ENCODE data around the gene DCLRE1A.

DCLRE1A gene

GRCh38 chr10:113854013-113854760, at the start of gene DCLRE1A, which contains the start of gene NHLRC2:
Gene DCLRE1A (minus strand): TSS chr10:113854082. CDS start chr10:113853182, 900 bp downstream.
Gene NHLRC2 (plus strand): TSS chr10:113854661. CDS start chr10:113854873, 212 bp downstream.
- DNase-seq = peak; percentile 52

GRCh38 chr10:113899952-113900598, 46.2 kb upstream of the DCLRE1A start:
- DNase-seq = no peak

DNA sequence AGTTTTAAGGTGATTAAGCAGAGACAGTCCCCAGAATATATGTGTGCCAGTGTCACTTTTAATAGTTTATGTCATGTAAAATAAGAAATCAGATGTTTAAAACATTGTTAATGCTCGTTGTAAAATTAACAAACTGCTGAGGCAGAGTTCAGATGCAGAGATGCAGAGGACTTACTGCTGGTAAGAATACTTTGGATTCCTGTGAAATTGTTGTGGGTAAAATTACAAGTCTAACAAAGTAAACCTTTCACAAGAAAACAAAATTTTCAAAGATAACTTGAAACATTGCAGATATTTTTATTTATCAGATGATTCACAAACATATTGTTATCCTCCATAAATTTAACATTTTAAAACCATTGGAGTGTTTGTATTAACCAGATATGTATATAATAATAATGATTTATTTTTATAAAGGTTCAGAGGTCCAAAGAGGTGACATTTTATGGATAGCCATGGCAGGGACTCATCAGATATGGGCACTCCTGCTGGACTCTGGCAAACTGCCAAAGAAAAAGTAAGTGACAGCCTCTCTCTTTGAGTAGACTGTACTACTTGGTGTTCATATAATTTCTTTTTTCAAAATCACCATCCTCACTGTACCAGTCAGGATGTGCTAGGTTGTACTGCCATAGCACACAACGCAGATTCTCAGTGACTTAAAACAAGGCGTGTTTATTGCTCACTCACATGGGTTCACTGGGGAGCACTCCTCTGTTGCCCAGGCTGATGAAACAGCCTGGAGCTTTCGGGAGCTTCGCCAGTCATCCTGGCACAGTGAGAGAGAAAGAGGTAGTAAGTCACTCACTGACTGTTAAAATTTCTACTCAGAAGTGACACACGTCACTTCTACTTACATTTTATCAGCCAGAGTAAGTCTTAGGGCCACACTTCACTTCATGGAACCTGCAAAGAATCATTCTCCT, 44.1 kb upstream of the DCLRE1A start:
- no peak for DNase-seq

DNA sequence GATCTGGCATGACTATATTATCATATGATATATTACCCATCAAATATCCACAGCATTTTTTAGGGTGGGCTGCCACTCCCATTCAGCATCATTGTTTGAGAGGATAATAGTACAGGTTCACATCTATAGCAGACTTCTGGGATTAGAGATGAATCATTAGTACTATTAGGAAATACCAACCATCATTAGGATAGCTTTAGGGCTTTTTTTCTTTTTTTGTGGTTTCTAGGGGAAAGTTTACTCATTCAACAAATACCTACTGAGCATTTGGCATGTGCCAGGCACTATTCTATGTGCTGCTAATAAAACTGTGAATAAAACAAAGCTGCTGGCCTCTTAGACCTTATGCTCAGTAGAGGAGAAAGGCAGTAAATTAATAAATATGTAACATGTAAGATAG, 41.1 kb upstream of the DCLRE1A start:
- DNase-seq = no peak

DNA sequence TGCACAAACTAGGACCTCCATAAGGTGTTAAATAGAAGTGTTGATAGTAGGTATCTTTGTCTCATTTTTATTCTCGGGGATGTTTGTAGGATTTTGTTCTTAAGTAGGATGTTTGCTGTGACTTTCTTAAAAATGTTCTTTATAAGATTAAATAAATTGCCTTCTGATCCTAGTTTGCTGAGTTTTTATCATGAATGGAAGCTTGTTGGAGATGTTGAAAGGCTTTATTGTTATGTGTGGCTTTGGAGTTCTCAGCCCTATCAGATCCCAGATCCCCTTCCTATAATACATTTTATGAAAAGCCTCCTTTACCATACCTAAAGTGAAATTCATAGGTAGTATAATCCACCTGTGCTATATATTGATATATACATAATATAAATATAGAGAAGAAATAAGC, 40.7 kb upstream of the DCLRE1A start:
- no peak for DNase-seq

- DNase-seq = no peak
Observed at GRCh38 chr10:113893570-113893969, 39.7 kb upstream of the DCLRE1A start.

GRCh38 chr10:113891476-113891875, 37.6 kb upstream of the DCLRE1A start:
- no peak for DNase-seq

DNA sequence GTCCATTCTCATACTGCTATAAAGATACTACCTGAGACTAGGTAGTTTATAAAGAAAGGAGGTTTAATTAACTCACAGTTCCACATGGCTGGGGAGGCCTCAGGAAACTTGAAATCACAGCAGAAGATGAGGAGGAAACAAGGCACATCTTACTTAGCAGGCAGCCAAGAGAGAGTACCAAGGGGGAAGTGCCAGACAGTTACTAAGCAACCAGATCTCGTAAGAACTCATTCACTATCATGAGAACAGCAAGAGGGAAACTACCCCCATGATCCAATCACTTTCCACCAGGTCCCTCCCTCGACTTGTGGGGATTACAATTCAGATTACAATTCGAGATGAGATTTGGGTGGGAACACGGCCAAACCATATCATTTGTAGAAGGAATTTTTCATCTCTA, 36.9 kb upstream of the DCLRE1A start:
- DNase-seq = no peak

- no peak for DNase-seq
Observed at GRCh38 chr10:113889911-113890310, 36.0 kb upstream of the DCLRE1A start.

DNA sequence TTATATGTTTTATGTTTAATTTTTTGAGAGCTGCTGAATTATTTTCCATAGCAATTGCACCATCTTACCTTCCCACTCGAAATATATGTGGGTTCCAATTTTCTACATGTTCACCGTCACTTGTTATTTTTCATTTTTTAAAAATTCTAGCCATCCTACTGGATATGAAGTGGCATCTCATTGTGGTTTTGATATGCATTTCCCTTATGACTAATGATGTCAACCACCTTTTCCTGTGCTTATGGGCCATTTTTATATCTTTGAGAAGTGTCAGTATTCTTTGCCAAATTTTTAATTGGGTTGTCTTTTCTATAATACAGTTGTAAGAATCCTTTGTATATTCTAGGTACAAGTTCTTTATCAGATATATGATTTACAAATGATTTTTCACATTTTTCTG, 28.4 kb upstream of the DCLRE1A start:
- no peak for DNase-seq

GRCh38 chr10:113880236-113880635, 26.4 kb upstream of the DCLRE1A start:
- DNase-seq = no peak

DNA sequence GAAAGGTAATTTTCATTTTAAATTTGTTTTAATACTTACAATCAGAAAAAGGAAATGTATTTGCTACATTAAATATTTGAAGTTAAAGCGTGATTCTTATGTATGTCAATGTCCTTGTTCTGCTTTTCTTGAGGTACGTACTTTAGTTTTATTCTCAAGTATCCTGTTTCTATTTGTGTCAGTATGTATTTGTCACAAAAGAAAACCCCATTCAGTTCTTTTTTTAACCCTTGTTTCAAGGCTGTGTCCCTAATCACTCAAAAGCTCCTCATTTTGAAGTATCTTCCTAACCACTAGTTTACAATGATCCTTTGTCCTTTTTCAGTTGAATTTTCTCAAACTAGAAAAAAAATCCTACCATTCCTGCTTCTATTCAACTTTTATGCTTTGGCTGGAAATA, 25.8 kb upstream of the DCLRE1A start:
- DNase-seq = no peak

DNA sequence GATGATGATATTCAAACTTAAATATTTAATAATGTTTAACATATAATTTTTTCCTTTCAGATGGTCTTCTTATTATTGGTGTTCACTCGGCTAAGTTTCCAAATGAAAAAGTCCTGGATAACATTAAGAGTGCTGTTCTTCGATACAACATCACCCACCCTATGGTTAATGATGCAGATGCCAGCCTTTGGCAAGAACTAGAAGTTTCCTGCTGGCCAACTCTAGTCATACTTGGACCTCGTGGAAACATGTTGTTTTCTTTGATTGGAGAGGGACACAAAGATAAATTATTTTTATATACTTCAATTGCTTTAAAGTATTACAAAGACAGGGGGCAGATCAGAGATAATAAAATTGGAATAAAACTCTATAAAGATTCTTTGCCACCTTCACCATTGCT, 22.6 kb upstream of the DCLRE1A start:
- DNase-seq = no peak

DNA sequence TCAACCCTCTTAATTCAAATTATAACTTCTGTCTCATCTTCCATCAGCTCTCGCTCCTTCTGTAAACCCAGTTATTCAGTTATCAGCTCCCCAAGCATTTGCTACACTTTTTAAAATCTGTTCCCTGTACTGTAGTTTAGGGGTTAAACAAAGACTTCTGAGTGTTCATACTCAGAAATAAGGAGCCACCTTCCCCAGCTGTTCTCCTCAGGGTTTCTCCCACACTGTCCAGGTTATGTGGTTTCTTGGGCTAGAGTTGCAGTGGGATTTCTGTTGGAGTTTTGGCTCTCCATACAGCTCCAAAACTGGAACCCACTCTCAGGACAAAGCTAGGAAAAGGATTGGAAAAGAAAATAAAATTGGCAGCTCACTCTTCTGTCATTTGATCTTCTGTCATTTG, 21.3 kb upstream of the DCLRE1A start:
- no peak for DNase-seq

- no peak for DNase-seq
Observed at GRCh38 chr10:113872139-113873030, 18.5 kb upstream of the DCLRE1A start.

DNA sequence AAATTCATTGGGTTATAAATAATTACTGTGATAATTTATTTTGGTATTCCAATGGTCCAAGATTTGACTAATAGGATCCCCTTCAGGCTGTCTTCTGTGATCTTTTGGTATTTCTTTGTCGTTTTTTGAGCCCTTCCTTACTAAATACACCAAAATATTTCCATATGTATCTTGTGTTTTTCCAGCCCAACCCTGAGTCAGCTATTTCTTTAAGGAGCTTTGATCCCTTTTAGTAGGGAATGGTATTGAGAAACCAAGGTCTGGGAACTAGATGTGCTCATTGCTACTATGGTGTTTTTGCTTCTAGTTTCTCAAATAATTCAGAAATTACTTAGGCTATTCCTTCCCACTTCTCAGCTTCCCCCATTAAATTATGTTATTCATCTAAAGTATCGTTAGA, 15.9 kb upstream of the DCLRE1A start:
- DNase-seq = no peak

DNA sequence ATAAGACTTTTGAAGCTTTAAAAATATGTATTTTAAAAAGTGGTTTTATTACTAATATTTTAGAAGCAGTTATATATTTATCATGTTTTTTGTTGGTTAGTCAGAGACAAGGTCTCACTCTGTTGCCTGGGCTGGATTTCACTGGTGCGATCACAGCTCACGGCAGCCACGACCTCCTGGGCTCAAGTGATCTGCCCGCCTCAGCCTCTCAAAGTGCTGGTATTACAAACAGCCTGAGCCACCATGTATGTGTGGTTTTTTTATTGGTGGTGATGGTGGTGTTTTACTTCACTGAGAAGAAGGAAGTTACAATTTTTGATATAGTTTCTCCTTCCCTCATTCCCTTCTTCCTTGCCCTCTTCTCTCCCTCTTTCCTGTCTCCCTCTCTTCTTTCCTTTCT, 14.0 kb upstream of the DCLRE1A start:
- no peak for DNase-seq

DNA sequence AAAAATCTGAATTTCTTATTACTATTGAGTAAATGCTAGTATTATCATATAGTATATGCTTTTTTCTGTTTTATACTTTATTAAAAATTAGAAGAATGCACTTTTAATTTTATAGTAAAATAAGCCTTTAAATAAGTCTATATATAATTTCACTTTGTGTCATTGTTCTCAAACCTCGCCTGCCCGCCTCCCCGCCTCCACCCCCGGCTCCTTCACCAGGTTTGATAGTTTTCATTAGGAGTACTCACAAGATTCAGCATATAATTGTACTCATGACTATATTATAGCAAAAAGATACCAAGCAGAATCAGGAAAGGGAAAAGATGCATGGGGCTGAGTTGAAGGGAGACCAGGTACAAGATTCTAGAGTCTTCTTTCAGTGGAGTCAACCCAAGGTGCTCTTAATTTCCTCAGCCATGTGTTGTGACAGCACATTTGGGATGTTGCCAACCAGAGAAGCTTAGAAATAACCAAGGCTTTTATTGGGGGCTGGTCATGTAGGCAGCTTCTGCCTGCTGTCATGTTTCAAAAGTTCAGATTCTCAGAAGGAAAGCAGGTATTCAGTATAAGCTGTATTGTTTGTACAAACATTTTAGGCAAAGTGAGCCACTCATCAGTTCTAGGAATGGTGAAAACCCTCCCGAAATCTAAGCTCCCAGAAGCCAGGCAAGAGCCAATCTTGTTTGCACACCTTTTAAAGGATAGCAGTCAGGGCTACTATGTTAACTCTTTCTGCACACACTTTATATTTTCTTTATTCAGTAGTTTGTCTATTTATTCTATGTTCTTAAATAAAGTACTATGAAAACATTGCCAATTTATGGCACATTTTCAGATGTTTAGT, 12.9 kb upstream of the DCLRE1A start:
- DNase-seq = no peak

GRCh38 chr10:113865901-113866300, 12.0 kb upstream of the DCLRE1A start:
- DNase-seq = no peak

DNA sequence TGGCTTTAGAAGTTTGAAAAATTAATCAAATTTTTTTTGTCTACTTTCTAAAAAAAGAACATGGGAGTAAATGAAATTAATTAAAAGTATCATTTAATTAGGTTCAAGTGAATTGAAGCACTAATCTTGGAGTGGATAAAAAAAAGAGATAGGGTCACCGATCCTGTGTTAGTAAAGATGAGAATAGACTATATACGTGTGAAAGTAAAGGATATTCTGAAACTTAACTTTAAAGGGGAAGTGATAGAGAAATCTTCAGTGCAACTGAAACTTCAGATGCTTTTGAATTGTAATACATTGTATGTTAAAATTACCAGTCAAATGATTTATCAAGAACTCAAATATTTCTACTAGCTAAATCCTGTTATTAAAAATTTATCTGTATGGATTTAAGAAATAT, 5.4 kb upstream of the DCLRE1A start:
- DNase-seq = no peak

GRCh38 chr10:113858541-113858940, 4.7 kb upstream of the DCLRE1A start:
- DNase-seq = no peak
